ENCODE measurements around the gene GRIK5. TPM values are rescaled to one million over a fixed set of nuclear protein-coding genes. Genes with fewer than 3 reads are reported as not detected.

The GRIK5 gene
- total and polyA plus RNA-seq, 2 of the 8 experiments (the other 6 are each of a cell fraction or from before 2014, with no cell fraction given), result 17.8 to 42.9 TPM

DNA sequence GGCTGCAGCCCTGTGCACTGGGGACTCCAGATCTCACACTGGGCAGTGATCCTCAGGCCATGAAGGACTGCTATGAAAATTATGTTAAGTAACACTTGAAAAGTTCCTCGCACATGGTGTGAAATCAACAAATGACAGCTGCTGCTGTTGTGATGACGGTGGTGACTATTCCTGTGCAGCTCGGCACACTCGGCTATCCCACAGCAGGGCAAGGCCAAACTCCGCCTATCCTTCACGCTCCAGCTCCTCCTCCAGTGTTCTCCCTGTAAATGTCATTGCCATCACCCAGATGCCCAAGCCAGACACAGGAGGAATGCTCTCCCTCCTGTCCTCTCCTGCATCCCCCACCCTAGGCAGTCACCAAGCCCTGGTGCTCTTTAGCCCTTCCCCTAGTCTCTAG is 31.3 kb downstream of the GRIK5 start:
- no peak overlapping the region for H3K14ac ChIP-seq (ENCODE audit: insufficient read length)
- CTCF ChIA-PET (ENCODE audit: partially characterized antibody), result interaction anchor here (2.5 kb wide), 1 partner anchor 10 kb away, joined by 26 read pairs; no protein-coding TSS in a partner anchor

More for the DNA sequence above, 31.3 kb downstream of the GRIK5 start:
- 96% methylated on average over 6 of the region's 6 CpGs; no CpG with 5 or more reads in 1 of the 2 experiments for WGBS, 2 experiments (ENCODE audit: extremely low coverage in 1 of 2, insufficient coverage in 1 of 2, insufficient read length in 1 of 2, insufficient replicate concordance in 2 of 2, low coverage in 1 of 2, low lambda C conversion rate in 2 of 2, missing lambda C conversion rate in 1 of 2)
- Histone ChIP-seq H4K5ac (ENCODE audit: insufficient read length, low read depth, low read length) (no peak overlapping the region), H4K8ac (ENCODE audit: extremely low read depth, insufficient read depth, low read length) (no peak overlapping the region), H2AK5ac (ENCODE audit: low read depth, low read length) (no peak overlapping the region), H3K79me1 (ENCODE audit: low read depth, low read length) (no peaks in the 10 kb centered on the region; the same call in 1 of the 2 replicates), H3K4ac (replicated peaks; ENCODE audit: insufficient read length, low read depth, low read length) (no peak overlapping the region), H3K4me3 (ENCODE audit: extremely low read depth in 1 of 4, insufficient read depth in 2 of 4, low read depth in 3 of 4, low read length in 4 of 4) (no peak overlapping the region), H3K9ac (replicated peaks in 1 of 4; ENCODE audit: extremely low read depth in 1 of 4, low read depth in 3 of 4, low read length in 3 of 4) (no peak overlapping the region), H3K27me3 (replicated peaks in 1 of 4; ENCODE audit: control insufficient read depth in 3 of 4, extremely low read depth in 1 of 4, insufficient read depth in 3 of 4, low read length in 3 of 4) (no peaks in the 10 kb centered on the region), H2AFZ (ENCODE audit: low read length) (no peak overlapping the region), H3K18ac (ENCODE audit: extremely low read depth, low read length) (no peak overlapping the region), H2BK12ac (ENCODE audit: low read depth, low read length) (no peak overlapping the region), H3K79me2 (ENCODE audit: control insufficient read depth in 1 of 2, insufficient read depth in 2 of 2, low read length in 2 of 2) (no peaks in the 10 kb centered on the region), H3K4me2 (ENCODE audit: insufficient read depth in 1 of 2, low read depth in 2 of 2, low read length in 2 of 2) (no peak overlapping the region), H4K20me1 (replicated peaks in 1 of 2; ENCODE audit: control insufficient read depth in 1 of 2, insufficient read depth in 2 of 2, low read length in 2 of 2) (peaks cover 0 to 6% of the 10 kb centered on the region in 2 experiments), H3K23me2 (ENCODE audit: low read depth, low read length) (no peaks in the 10 kb centered on the region), H2BK15ac (ENCODE audit: low read length) (no peak overlapping the region), H3K27ac (ENCODE audit: low read depth, low read length) (no peak overlapping the region), H2BK120ac (replicated peaks; ENCODE audit: low read depth, low read length) (no peak overlapping the region), H2BK5ac (ENCODE audit: low read depth, low read length) (no peak overlapping the region), H2BK20ac (ENCODE audit: low read length) (no peak overlapping the region), H4K91ac (replicated peaks; ENCODE audit: insufficient read length, low read length) (no peak overlapping the region), H3K36me3 (ENCODE audit: control insufficient read depth in 2 of 4, insufficient read depth in 4 of 4, low read length in 3 of 4) (peaks cover 19 to 42% (median 30%) of the 10 kb centered on the region in 4 experiments; a peak in 6 of 8 replicates), H3K56ac (replicated peaks; ENCODE audit: insufficient read length, low read depth, low read length) (no peak overlapping the region), H3K9me3 (ENCODE audit: insufficient read depth in 2 of 2, low read depth in 1 of 2, low read length in 1 of 2) (no peaks in the 10 kb centered on the region), H3K4me1 (replicated peaks in 1 of 4; ENCODE audit: control insufficient read depth in 3 of 4, insufficient read depth in 4 of 4, low read length in 3 of 4) (no peaks in the 10 kb centered on the region), H3K23ac (ENCODE audit: insufficient read length) (no peak overlapping the region)
- no peak for DNase-seq (ENCODE audit: low read depth in 1 of 2, low spot score in 2 of 2)
- no peak for FAIRE-seq
- POLR2A ChIA-PET (ENCODE audit: partially characterized antibody), result interaction anchor here (1.4 to 3.6 kb wide), 5 partner anchors 10 to 24 kb away, joined by 3 to 12 read pairs (median 7); no protein-coding TSS in a partner anchor
- no peak for TF ChIP-seq JUN (IDR thresholded peaks at IDR 0.05; ENCODE audit: low read depth, low read length)
- TF ChIP-seq SP1 (IDR thresholded peaks at IDR 0.05; ENCODE audit: low read depth, low read length), result no peak
- no peak for TF ChIP-seq GTF2F1 (IDR thresholded peaks at IDR 0.05; ENCODE audit: borderline replicate concordance, low read depth, low read length)
- TF ChIP-seq SAP30 (IDR thresholded peaks at IDR 0.05; ENCODE audit: insufficient read depth, insufficient replicate concordance, low read length), result no peak
- TF ChIP-seq CBX8 (IDR thresholded peaks at IDR 0.05; ENCODE audit: borderline replicate concordance, low read depth, low read length), result no peak
- no peak for TF ChIP-seq KDM1A (IDR thresholded peaks at IDR 0.05; ENCODE audit: borderline replicate concordance, low read length)
- no peak for TF ChIP-seq CTBP2 (IDR thresholded peaks at IDR 0.05; ENCODE audit: borderline replicate concordance, insufficient read depth, insufficient read length, low read length)
- TF ChIP-seq TBP (IDR thresholded peaks at IDR 0.05; ENCODE audit: low read depth, low read length), result no peak
- TF ChIP-seq BCL11A (IDR thresholded peaks at IDR 0.05; ENCODE audit: low read depth in 2 of 2, low read length in 2 of 2), result no peak
